CD14-positive monocyte (primary cell): ENCODE data around the gene NRG3. TPM values are rescaled to one million over a fixed set of nuclear protein-coding genes. Genes with fewer than 3 reads are reported as not detected.

Experiments used
- DNase-seq, 3 donors: peaks; one replicate each; pipeline ENCODE4 v3.0.0-alpha.2; 2011 to 2022
- H2AFZ ChIP-seq: 2 replicates; pipeline ENCODE4 v1.6.0; 2012; ENCODE audit warnings: mild to moderate bottlenecking, low read depth, low read length, inconsistent platforms; ENCODE audit not compliant: insufficient read depth, poor library complexity, severe bottlenecking
- H3K27ac ChIP-seq, 2 donors: 1 replicate in 1 of 2; 2 replicates in 1 of 2; pipeline ENCODE4 v1.5.1; 2012 to 2013; ENCODE audit warnings: low read length in 2 of 2, control low read depth in 1 of 2, inconsistent platforms in 1 of 2, low read depth in 1 of 2, mild to moderate bottlenecking in 1 of 2
- H3K27me3 ChIP-seq, 2 donors: one replicate each; pipeline versions ENCODE4 v1.6.0 to v1.6.1; 2011 to 2013; ENCODE audit warnings: low read length in 2 of 2; ENCODE audit not compliant: control insufficient read depth in 2 of 2, insufficient read depth in 2 of 2
- H3K36me3 ChIP-seq, 2 donors: replicated peaks in 1 of 2; 1 replicate in 1 of 2; 2 replicates in 1 of 2; pipeline versions ENCODE4 v1.5.1 to v1.6.1; 2012 to 2013; ENCODE audit warnings: low read length in 2 of 2, control low read depth in 1 of 2, inconsistent platforms in 1 of 2, mild to moderate bottlenecking in 1 of 2; ENCODE audit not compliant: insufficient read depth in 2 of 2, control insufficient read depth in 1 of 2
- H3K4me1 ChIP-seq, 2 donors: 1 replicate in 1 of 2; 2 replicates in 1 of 2; pipeline versions ENCODE4 v1.5.1 to v1.6.1; 2012 to 2013; ENCODE audit warnings: low read length in 2 of 2, control low read depth in 1 of 2, inconsistent platforms in 1 of 2, mild to moderate bottlenecking in 1 of 2, moderate library complexity in 1 of 2; ENCODE audit not compliant: insufficient read depth in 2 of 2, control insufficient read depth in 1 of 2
- H3K4me2 ChIP-seq: replicated peaks from 2 replicates; pipeline ENCODE3; 2012; ENCODE audit warnings: low read length, moderate library complexity, mild to moderate bottlenecking; ENCODE audit not compliant: poor library complexity, severe bottlenecking; ENCODE audit errors: extremely low read depth
- H3K4me3 ChIP-seq, 3 experiments: fragments of 200-600 bp in 1 of 3; sonication (generic) in 1 of 3; replicated peaks in 1 of 3; 1 replicate in 2 of 3; 2 replicates in 1 of 3; pipeline ENCODE4 v1.5.1; 2011 to 2013; ENCODE audit warnings: low read length in 3 of 3, mild to moderate bottlenecking in 3 of 3, control low read depth in 2 of 3, low read depth in 2 of 3, inconsistent platforms in 1 of 3, moderate library complexity in 1 of 3
- H3K79me2 ChIP-seq: 2 replicates; pipeline ENCODE4 v1.6.0; 2012; ENCODE audit warnings: mild to moderate bottlenecking, control low read depth, inconsistent platforms, low read length, moderate library complexity; ENCODE audit not compliant: insufficient read depth
- H3K9ac ChIP-seq: 2 replicates; pipeline ENCODE4 v1.6.0; 2017; ENCODE audit warnings: low read length, mild to moderate bottlenecking; ENCODE audit not compliant: insufficient read depth, poor library complexity, severe bottlenecking
- H3K9me3 ChIP-seq, 2 donors: replicated peaks in 1 of 2; 1 replicate in 1 of 2; 2 replicates in 1 of 2; pipeline versions ENCODE4 v1.5.1 to v1.6.1; 2012 to 2013; ENCODE audit warnings: low read length in 2 of 2, control low read depth in 1 of 2; ENCODE audit not compliant: control insufficient read depth in 1 of 2, insufficient read depth in 1 of 2
- H4K20me1 ChIP-seq: 2 replicates; pipeline ENCODE4 v1.6.0; 2012; ENCODE audit warnings: mild to moderate bottlenecking, low read length, control low read depth, moderate library complexity; ENCODE audit not compliant: insufficient read depth
- H3K27ac Mint-ChIP-seq, 7 donors: one replicate each; pipeline ENCODE4 v1.8.0; 2020; ENCODE audit warnings: mild to moderate bottlenecking in 7 of 7, mixed read lengths in 7 of 7, moderate library complexity in 6 of 7, inconsistent platforms in 2 of 7
- H3K27me3 Mint-ChIP-seq, 3 donors: one replicate each; pipeline ENCODE4 v1.8.0; 2021 to 2022; ENCODE audit warnings: low read depth in 3 of 3, mild to moderate bottlenecking in 3 of 3, mixed read lengths in 3 of 3, moderate library complexity in 3 of 3, inconsistent platforms in 1 of 3
- H3K36me3 Mint-ChIP-seq, 2 donors: one replicate each; pipeline ENCODE4 v1.8.0; 2020; ENCODE audit warnings: mixed read lengths in 2 of 2, inconsistent platforms in 1 of 2, mild to moderate bottlenecking in 1 of 2
- H3K4me1 Mint-ChIP-seq: one replicate; pipeline ENCODE4 v1.8.0; 2020; ENCODE audit warnings: mild to moderate bottlenecking, mixed read lengths
- H3K4me3 Mint-ChIP-seq, 2 donors: one replicate each; pipeline ENCODE4 v1.8.0; 2020; ENCODE audit warnings: mild to moderate bottlenecking in 2 of 2, mixed read lengths in 2 of 2, moderate library complexity in 1 of 2
- H3K9me3 Mint-ChIP-seq, 7 donors: one replicate each; pipeline ENCODE4 v1.8.0; 2020 to 2022; ENCODE audit warnings: mixed read lengths in 7 of 7, mild to moderate bottlenecking in 6 of 7, moderate library complexity in 6 of 7, inconsistent platforms in 2 of 7
- WGBS: methylation state at CpG from one replicate; pipeline ENCODE4 v1.1.5; 2013; ENCODE audit warnings: missing lambda C conversion rate; ENCODE audit not compliant: insufficient coverage; 5-methylcytosine and 5-hydroxymethylcytosine counted together
- intact Hi-C, 2 donors: fragments of 100-400 bp; cut with micrococcal nuclease; formaldehyde crosslinking; loops; one replicate each; pipeline versions ENCODE4 v1.15.0 to v1.15.1; 2023
- polyA plus RNA-seq, 3 donors: library from polyadenylated mRNA; depleted of rRNA in 1 of 3; unstranded in 2 of 3; stranded (reverse) in 1 of 3; fragments of 300-500 nt in 2 of 3; fragments of >200 nt in 1 of 3; fragmentation: Illumina TruSeq in 2 of 3; gene quantifications; 1 replicate in 2 of 3; 2 replicates in 1 of 3; pipeline ENCODE4 v1.2.3, GENCODE V29; 2012 to 2021
- small RNA-seq: library from RNA; depleted of rRNA; stranded (forward); fragments of <200 nt; gene quantifications from one replicate; pipeline ENCODE3, GENCODE V24; 2012; ENCODE audit warnings: low read depth; ENCODE audit not compliant: insufficient read length
- TF ChIP-seq, protein P1 (sequence below): fragments of 200-600 bp; IDR thresholded peaks from one replicate; pipeline ENCODE4 v1.8.0; 2022; ENCODE audit warnings: antibody characterized with exemption, mild to moderate bottlenecking

Gene NRG3
- polyA plus RNA-seq, 3 donors: not detected

DNA sequence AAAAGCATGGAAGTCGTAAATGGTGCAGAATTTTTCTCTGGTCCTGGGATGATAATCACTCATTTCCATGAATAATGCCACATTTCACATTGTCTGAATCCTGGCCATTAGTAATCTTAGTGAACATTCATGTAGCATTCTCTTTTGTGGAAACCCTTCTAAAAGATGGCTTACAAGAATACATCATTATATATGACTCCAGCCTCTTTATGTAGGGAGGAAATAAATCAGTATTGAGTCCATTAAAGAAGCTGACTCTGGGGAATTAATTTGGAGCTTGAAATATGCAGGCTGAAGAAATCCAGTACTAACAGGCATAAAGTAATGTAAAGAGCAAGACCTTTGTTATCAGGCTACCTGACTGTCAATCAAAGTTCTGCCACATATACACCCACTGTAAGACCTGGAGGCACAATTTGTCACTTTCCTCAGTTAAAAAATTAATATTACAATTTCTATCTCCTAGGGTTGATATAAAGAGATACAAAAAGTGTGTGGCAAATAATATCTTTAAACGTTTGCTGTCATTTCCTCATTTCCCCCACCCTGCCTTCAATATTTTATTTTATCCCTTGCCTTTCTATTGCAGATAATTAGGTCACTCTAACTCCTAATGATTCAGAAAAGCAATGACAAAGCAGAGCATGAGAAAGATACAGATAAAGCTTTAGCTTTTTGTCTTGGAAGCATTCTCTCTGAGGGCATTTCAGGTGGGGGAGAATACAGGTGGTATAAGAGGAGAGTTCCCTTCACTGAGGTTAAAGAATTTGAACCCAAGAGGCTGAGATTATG is 1142.3 kb downstream of the NRG3 start:
- Mint-ChIP-seq H3K27me3 (peaks cover 0 to 1% (median 0%) of the 10 kb centered on the region in 3 donors), H3K36me3 (no peaks in the 10 kb centered on the region), H3K9me3 (peaks cover 0 to 7% (median 2%) of the 10 kb centered on the region in 7 donors), H3K27ac (no peak overlapping the region), H3K4me3 (no peak overlapping the region), H3K4me1 (no peaks in the 10 kb centered on the region)
- no peak overlapping the region for H3K27ac ChIP-seq
- no CpG with 5 or more reads among the region's 2 CpGs for WGBS
- TF ChIP-seq, protein P1, sequence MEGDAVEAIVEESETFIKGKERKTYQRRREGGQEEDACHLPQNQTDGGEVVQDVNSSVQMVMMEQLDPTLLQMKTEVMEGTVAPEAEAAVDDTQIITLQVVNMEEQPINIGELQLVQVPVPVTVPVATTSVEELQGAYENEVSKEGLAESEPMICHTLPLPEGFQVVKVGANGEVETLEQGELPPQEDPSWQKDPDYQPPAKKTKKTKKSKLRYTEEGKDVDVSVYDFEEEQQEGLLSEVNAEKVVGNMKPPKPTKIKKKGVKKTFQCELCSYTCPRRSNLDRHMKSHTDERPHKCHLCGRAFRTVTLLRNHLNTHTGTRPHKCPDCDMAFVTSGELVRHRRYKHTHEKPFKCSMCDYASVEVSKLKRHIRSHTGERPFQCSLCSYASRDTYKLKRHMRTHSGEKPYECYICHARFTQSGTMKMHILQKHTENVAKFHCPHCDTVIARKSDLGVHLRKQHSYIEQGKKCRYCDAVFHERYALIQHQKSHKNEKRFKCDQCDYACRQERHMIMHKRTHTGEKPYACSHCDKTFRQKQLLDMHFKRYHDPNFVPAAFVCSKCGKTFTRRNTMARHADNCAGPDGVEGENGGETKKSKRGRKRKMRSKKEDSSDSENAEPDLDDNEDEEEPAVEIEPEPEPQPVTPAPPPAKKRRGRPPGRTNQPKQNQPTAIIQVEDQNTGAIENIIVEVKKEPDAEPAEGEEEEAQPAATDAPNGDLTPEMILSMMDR: no peak
- H2AFZ ChIP-seq: no peak overlapping the region
- peaks cover 0 to 3% of the 10 kb centered on the region in 2 donors for H3K9me3 ChIP-seq
- H3K4me2 ChIP-seq: no peak overlapping the region
- H3K27me3 ChIP-seq: no peaks in the 10 kb centered on the region
- H3K9ac ChIP-seq: no peak overlapping the region
- DNase-seq: no peak
- H3K36me3 ChIP-seq: no peaks in the 10 kb centered on the region
- no peak overlapping the region for H3K4me3 ChIP-seq
- intact Hi-C loops: no loop called here
- H3K4me1 ChIP-seq: no peaks in the 10 kb centered on the region
- no peaks in the 10 kb centered on the region for H4K20me1 ChIP-seq
- no peaks in the 10 kb centered on the region for H3K79me2 ChIP-seq

DNA sequence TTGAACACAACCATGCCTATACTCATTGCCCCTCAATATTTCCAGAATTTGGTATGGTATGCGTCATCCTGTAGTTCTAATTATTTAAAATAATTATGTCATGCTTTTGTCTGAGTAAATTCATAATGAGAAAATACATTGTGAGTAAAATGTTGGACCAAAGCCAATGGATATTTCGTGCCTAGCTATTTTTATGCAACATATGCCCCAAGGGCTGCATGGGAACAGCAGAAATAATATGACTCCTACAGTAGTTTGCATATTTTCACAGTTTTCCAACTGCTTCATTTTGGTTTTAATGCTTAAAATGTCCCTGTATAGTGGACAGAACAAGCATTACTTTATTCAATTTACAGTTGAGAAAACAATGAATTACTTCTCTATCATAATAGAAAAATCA is 1148.7 kb downstream of the NRG3 start:
- Histone ChIP-seq H3K36me3 (no peaks in the 10 kb centered on the region), H4K20me1 (no peaks in the 10 kb centered on the region), H3K9ac (no peak overlapping the region), H3K27me3 (no peaks in the 10 kb centered on the region), H3K9me3 (peaks cover 0 to 3% of the 10 kb centered on the region in 2 donors), H3K4me3 (no peak overlapping the region), H3K4me2 (no peak overlapping the region), H3K4me1 (no peaks in the 10 kb centered on the region), H2AFZ (no peak overlapping the region), H3K79me2 (no peaks in the 10 kb centered on the region), H3K27ac (no peak overlapping the region)
- H3K27me3 Mint-ChIP-seq: no peaks in the 10 kb centered on the region
- no peak for DNase-seq
- H3K9me3 Mint-ChIP-seq: peaks cover 1 to 9% (median 6%) of the 10 kb centered on the region in 7 donors
- H3K27ac Mint-ChIP-seq: no peak overlapping the region
- no peak overlapping the region for H3K4me3 Mint-ChIP-seq
- H3K4me1 Mint-ChIP-seq: no peaks in the 10 kb centered on the region
- 100% methylated on average over 1 of the region's 2 CpGs for WGBS
- no peaks in the 10 kb centered on the region for H3K36me3 Mint-ChIP-seq
- intact Hi-C loops: no loop called here
- TF ChIP-seq, protein P1: no peak

Small RNA genes lying within 50 kb of the gene (small RNA-seq; reads per million reads assigned to genes)
- gene RNU6-441P: not detected
